Lower lobe of right lung (tissue), 2 donors: Measurements from ENCODE around the gene FAXC. TPM values are rescaled to one million over a fixed set of nuclear protein-coding genes. Genes with fewer than 3 reads are reported as not detected.
"Not testable (repeated sequence)": the region's sequence is repeated elsewhere in the genome, so short reads cannot be mapped to it uniquely, and the experiment has no call there.

ENCODE experiments used
- ATAC-seq, 2 donors: fragments of 200-7000 bp; cut with Tn5 transposase; one replicate each; pipeline ENCODE4 v1.9.1; 2020 to 2022; ENCODE audit warnings: mild to moderate bottlenecking in 2 of 2, moderate library complexity in 2 of 2
- DNase-seq: peaks from one replicate; pipeline ENCODE4 v3.0.0-alpha.2; 2020
- H3K27ac ChIP-seq: fragments of 200-600 bp; one replicate; pipeline ENCODE4 v1.8.0; 2022
- H3K27me3 ChIP-seq: fragments of 200-600 bp; one replicate; pipeline ENCODE4 v1.8.0; 2022; ENCODE audit warnings: low read depth
- H3K36me3 ChIP-seq: fragments of 200-600 bp; one replicate; pipeline ENCODE4 v1.8.0; 2022; ENCODE audit warnings: mild to moderate bottlenecking
- H3K4me1 ChIP-seq: fragments of 200-600 bp; one replicate; pipeline ENCODE4 v1.8.0; 2022
- H3K4me3 ChIP-seq: fragments of 200-600 bp; one replicate; pipeline ENCODE4 v1.8.0; 2022; ENCODE audit warnings: mild to moderate bottlenecking
- H3K9me3 ChIP-seq: fragments of 200-600 bp; one replicate; pipeline ENCODE4 v1.8.0; 2022
- intact Hi-C: fragments of 100-400 bp; cut with DNase I; formaldehyde crosslinking; loops from one replicate; pipeline ENCODE4 v1.11.0; 2022
- total RNA-seq: library from RNA; stranded (reverse); fragmentation: NEBNext Ultra II Directional; extraction: Animal tissue kit (Norgen Biotek cat#: 25700); gene quantifications from one replicate; pipeline ENCODE4 v1.2.1, GENCODE V29; 2021
- TF ChIP-seq, protein P1 (sequence below): fragments of 200-600 bp; IDR thresholded peaks from one replicate; pipeline ENCODE4 v1.8.0; 2022; ENCODE audit warnings: antibody characterized with exemption, mild to moderate bottlenecking
- donor health status: DM: no; HTN: yes; CAD: no; lungs with severe emphysema.

FAXC gene
- total RNA-seq, 1 donor from 2014 or later: 4.3 TPM

DNA sequence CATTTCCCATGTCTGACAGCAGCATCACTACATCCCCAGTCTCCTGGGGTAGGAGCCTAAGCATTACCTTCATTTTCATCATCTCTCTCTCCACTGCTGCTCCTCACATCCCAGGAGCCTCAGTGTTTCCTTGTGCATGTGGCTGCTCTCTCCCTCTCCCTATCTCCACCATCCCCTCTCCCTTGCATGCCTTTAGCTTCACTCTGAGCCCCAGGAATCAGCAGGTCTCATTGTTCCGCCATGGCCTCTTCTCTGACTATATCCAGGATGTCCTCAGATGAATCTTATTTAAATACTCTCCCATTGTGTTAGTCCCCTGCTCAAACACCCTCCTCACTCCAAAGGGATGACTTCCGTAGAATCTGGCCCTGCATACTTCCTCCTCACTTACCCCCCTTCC, 79.4 kb downstream of the FAXC start:
- TF ChIP-seq, protein P1, sequence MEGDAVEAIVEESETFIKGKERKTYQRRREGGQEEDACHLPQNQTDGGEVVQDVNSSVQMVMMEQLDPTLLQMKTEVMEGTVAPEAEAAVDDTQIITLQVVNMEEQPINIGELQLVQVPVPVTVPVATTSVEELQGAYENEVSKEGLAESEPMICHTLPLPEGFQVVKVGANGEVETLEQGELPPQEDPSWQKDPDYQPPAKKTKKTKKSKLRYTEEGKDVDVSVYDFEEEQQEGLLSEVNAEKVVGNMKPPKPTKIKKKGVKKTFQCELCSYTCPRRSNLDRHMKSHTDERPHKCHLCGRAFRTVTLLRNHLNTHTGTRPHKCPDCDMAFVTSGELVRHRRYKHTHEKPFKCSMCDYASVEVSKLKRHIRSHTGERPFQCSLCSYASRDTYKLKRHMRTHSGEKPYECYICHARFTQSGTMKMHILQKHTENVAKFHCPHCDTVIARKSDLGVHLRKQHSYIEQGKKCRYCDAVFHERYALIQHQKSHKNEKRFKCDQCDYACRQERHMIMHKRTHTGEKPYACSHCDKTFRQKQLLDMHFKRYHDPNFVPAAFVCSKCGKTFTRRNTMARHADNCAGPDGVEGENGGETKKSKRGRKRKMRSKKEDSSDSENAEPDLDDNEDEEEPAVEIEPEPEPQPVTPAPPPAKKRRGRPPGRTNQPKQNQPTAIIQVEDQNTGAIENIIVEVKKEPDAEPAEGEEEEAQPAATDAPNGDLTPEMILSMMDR: no peak
- H3K27ac ChIP-seq: no peak overlapping the region
- H3K4me1 ChIP-seq: no peaks in the 10 kb centered on the region
- intact Hi-C loops: no loop called here
- ATAC-seq (no peak), DNase-seq (no peak)
- H3K36me3 ChIP-seq: no peaks in the 10 kb centered on the region
- H3K27me3 ChIP-seq: peaks cover 4% of the 10 kb centered on the region
- H3K9me3 ChIP-seq: no peaks in the 10 kb centered on the region
- no peak overlapping the region for H3K4me3 ChIP-seq

- Histone ChIP-seq H3K4me3 (no peak overlapping the region), H3K36me3 (no peaks in the 10 kb centered on the region), H3K27me3 (peaks cover 4% of the 10 kb centered on the region), H3K4me1 (no peaks in the 10 kb centered on the region), H3K9me3 (no peaks in the 10 kb centered on the region), H3K27ac (no peak overlapping the region)
- intact Hi-C loops: no loop called here
- TF ChIP-seq, protein P1: no peak
- DNase-seq (no peak), ATAC-seq (no peak)
Measured at GRCh38 chr6:99269207-99269606, 80.3 kb downstream of the FAXC start.

DNA sequence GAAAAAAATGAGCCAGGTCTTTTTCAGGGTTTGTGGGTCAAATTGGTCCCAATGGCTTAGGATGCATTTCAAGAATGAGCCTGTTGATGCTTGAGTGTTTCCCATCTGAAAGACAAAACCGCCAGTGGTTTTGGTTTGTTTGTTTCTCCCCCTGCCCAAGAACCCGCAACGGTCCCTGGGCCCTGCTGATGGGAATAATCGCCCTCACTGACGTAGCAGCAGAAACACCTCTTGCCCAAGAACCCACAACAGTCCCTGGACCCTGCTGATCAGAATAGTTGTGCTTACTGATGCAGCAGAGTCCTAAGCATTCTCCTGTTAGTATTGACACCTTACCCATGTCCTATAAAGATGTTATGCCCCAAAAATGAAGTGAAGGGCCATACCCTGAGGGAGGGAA, 82.5 kb downstream of the FAXC start:
- not testable (repeated sequence) for H3K36me3 ChIP-seq

GRCh38 chr6:99265447-99265846, 84.0 kb downstream of the FAXC start:
- H3K4me3 ChIP-seq, ATAC-seq, H3K36me3 ChIP-seq, intact Hi-C loops, H3K27me3 ChIP-seq, H3K4me1 ChIP-seq, H3K9me3 ChIP-seq, DNase-seq, H3K27ac ChIP-seq: not testable (repeated sequence)

More for the DNA sequence above, 82.5 kb downstream of the FAXC start:
- H3K27ac ChIP-seq, DNase-seq, H3K4me1 ChIP-seq, intact Hi-C loops, H3K4me3 ChIP-seq, H3K9me3 ChIP-seq, ATAC-seq, H3K27me3 ChIP-seq: not testable (repeated sequence)

DNA sequence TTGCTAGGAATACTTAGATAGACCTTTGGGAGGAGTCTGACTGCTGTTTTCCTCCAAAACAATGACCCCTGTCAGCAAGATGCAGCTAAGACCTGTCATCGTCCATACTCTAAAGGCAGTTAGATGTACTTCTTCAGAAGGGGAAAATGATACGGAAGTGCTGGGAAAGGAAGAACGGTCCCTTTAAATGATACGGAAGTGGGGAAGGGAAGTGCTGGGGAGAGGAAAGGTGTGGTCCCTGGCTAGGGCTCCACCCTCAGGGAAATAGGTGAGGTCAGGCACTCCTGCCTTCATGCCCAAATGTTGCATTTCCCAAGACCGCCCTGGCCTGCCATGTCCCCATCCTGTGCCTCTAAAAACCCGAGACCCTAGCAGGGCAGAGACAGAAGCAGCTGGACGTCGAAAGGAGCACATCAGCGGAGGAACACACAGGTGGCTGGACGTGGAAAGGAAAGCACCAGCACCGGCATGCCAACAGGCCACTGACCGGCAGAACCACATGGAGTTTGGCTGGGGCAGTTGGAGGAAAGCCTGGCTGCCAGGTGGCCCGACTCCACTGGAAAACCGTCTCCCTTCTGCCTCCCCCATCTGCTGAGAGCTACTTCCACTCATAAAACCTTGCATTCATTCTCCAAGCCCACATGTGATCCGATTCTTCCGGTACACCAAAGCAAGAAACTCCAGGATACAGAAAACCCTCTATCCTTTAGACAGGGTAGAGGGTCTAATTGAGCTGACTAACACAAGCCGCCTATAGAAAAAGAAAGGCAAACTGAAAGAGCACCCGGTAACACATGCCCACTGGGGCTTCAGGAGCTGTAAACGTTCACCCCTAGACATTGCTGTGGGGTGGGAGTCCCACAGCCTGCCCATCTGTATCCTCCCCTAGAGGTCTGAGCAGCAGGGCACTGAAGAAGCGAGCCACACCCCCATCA, 94.6 kb downstream of the FAXC start:
- no peak overlapping the region for H3K4me3 ChIP-seq
- no peak for DNase-seq
- TF ChIP-seq, protein P1: no peak
- intact Hi-C loops: no loop called here
- ATAC-seq: no peak
- H3K36me3 ChIP-seq: no peaks in the 10 kb centered on the region
- peaks cover 3% of the 10 kb centered on the region for H3K27me3 ChIP-seq
- H3K27ac ChIP-seq: no peak overlapping the region
- no peaks in the 10 kb centered on the region for H3K9me3 ChIP-seq
- no peaks in the 10 kb centered on the region for H3K4me1 ChIP-seq

GRCh38 chr6:99253271-99253670, 96.2 kb downstream of the FAXC start:
- Histone ChIP-seq H3K4me1 (no peaks in the 10 kb centered on the region), H3K27me3 (peaks cover 3% of the 10 kb centered on the region), H3K27ac (no peak overlapping the region), H3K9me3 (no peaks in the 10 kb centered on the region), H3K4me3 (no peak overlapping the region), H3K36me3 (no peaks in the 10 kb centered on the region)
- no peak for ATAC-seq
- TF ChIP-seq, protein P1: no peak
- no peak for DNase-seq
- intact Hi-C loops: no loop called here
